Fibroblast of skin of right quadriceps (primary cell): ENCODE results near the gene CTTNBP2NL.

Experiments
- DNase-seq: peaks from one replicate; pipeline ENCODE4 v3.0.0-alpha.2; 2013

The CTTNBP2NL gene

DNA sequence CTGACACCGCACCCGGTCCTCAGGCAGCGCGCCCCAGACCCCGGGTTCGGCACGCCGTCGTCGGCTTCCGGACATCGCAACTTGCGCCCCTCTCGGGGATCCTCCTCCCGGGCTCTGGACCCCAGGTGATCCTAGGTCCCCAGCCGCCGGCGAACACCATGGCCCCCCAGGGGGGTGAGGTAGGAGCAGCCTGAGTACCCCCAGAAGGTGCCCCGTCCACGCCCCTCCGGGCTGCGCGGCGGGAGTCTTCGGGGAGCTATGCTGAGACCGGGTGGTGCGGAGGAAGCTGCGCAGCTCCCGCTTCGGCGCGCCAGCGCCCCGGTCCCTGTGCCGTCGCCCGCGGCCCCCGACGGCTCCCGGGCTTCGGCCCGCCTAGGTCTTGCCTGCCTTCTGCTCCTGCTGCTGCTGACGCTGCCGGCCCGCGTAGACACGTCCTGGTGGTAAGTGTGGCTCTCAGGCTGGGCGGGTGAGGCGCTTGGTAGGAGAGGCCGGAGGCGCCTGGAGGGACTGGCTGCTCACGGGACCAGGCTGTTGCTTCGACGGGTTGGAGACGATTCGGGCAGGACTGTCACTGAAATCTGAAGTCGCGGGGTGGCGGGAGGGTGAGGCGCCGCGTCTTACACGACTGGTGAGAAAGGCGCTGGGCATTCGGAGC, 113.1 kb downstream of the CTTNBP2NL start:
- no peak for DNase-seq

DNA sequence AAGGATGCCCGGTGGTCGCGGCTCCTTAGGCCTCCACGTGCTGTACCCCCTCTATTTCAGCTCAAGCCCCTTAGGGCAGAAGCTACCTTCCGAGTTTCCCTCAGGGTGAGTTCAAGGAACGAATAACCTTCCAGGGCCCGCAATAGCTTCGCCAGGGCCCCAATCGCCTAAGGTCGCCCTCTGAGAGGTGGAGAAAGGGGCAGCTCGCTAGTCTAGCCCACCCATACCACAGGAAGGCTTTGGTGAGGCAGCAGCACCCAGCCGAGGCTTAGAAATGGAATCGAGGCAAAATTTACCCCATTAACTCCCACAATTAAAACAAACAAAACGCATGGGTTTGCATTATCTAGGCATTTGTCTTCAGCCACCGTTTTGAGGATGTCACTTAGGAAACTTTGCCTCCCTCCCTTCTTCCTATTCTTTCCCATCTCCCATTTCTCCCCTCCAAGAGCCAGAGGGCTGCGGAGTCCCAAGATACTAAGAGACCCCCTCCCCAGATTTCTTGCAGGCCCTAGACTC, 113.7 kb downstream of the CTTNBP2NL start:
- no peak for DNase-seq

GRCh38 chr1:112510340-112510739, 114.3 kb downstream of the CTTNBP2NL start:
- no peak for DNase-seq
